Measurements from ENCODE around the gene MYL4. TPM values are rescaled to one million over a fixed set of nuclear protein-coding genes. Genes with fewer than 3 reads are reported as not detected.
A peak's percentile ranks its signal among the peaks of the same experiment; 100 is the strongest.
"Not testable (repeated sequence)": the region's sequence is repeated elsewhere in the genome, so short reads cannot be mapped to it uniquely, and the experiment has no call there.

Gene MYL4
- total RNA-seq, 1 donor from 2014 or later, result 1.5 TPM

DNA sequence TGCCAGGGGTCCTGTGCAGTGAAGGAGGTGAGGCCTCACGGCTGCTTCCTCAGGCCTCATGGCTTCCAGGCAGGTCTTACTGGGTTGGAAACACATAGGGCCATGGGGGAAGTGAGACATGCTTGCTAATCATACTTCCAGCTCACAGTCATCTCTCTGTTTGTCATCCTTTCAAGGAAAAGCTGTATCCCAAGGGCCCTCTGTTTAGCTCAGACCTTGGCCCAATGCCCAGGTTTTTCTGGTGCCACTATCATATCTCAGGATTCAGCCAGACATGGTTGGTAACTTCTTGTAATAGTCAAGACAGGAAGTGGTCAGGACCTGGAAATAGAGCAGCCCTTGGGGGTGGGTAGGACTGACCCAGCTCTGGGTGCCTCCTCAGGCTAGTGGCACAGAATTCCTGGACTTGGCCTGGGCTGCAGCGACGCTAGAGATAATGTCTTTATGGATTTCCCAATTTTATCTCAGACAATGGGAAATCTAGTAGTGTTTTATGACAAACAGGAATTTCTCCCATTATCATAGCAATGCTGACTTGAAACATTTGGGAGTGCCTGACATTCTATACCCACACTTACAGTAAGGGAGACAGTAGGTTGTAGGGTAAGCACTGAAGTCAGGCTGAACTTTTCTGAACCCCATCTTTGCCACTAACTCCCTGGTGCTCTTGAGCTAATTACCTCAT is 31.0 kb downstream of the MYL4 start:
- peak; percentile 92 for DNase-seq (ENCODE audit: low spot score)

- DNase-seq (ENCODE audit: low spot score), result no peak
Observed at GRCh38 chr17:47240806-47241205, 31.7 kb downstream of the MYL4 start.

GRCh38 chr17:47242648-47243047 is 33.5 kb downstream of the MYL4 start:
- DNase-seq (ENCODE audit: low spot score), result no peak

GRCh38 chr17:47243737-47244598 is 34.8 kb downstream of the MYL4 start:
- no peak for DNase-seq (ENCODE audit: low spot score)

DNA sequence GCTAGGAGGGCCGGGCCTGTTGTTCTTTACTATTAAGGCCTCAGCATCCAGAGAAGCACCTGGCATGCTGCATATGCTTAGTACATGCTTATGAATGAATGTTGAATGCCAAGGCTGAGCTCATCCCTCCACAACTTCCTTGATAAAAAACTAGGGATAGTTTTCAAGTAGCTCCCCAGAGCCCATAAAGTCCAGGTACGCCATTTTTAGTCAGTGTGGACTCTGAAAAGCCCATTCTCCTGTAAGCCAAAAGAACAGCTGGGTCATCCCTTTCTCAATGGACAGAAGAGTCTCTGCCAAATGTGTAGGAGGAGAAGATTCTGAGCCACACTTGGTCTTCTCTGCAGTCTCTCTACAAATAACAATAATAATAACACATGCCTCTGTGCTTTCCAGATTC is 35.5 kb downstream of the MYL4 start:
- DNase-seq (ENCODE audit: low spot score), result no peak

GRCh38 chr17:47246120-47246519 is 37.0 kb downstream of the MYL4 start:
- DNase-seq (ENCODE audit: low spot score), result no peak

- no peak for DNase-seq (ENCODE audit: low spot score)
Observed at GRCh38 chr17:47250855-47251254, 41.7 kb downstream of the MYL4 start.

GRCh38 chr17:47251421-47251940 is 42.3 kb downstream of the MYL4 start:
- no peak for DNase-seq (ENCODE audit: low spot score)

- DNase-seq (ENCODE audit: low spot score), result no peak
Observed at GRCh38 chr17:47252209-47252608, 43.1 kb downstream of the MYL4 start.

GRCh38 chr17:47252766-47253512 is 43.8 kb downstream of the MYL4 start:
- DNase-seq (ENCODE audit: low spot score), result no peak

- peak; percentile 93 for DNase-seq (ENCODE audit: low spot score)
Observed at GRCh38 chr17:47253541-47254402, 44.6 kb downstream of the MYL4 start, which contains the start of gene ITGB3. TSS of gene ITGB3 (plus strand) at chr17:47253827. CDS start at chr17:47253862, 35 bp downstream.

GRCh38 chr17:47254403-47254943 is 45.3 kb downstream of the MYL4 start:
- no peak for DNase-seq (ENCODE audit: low spot score)

DNA sequence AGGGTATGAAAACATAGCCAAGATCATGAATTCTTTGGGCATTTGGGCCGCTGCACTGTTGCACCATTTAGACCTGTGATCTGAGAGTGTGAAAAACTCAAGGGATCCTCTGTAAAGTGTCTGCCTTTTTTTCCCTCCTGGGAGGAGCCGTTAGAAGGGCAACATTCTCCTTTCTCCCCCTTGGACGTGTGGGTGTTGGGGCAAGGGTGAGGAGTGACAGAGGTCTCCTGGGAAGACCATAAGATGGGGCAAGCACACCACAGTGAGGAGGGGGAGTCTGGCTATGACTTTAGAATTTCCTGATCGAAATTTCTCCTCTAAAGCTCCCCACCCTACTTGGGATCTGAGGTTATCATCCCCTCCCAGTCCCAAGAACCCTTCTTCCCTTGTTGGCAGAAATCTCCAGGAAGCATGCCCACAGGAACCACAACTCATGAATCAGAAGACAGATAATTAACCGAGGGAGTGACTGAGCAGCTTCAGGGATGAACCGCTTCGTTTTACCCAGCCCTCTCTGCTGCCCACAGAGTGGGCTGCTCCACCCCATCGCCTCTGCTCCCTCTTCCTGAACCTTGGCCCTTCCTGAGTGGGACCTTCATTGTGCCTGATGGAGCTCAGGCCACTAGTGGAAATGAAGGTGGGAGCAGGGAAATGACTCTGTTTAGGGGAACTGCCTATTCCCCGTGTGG is 48.6 kb downstream of the MYL4 start:
- no peak for DNase-seq (ENCODE audit: low spot score)

- DNase-seq (ENCODE audit: low spot score), result no peak
Observed at GRCh38 chr17:47262586-47262985, 53.4 kb downstream of the MYL4 start.

DNA sequence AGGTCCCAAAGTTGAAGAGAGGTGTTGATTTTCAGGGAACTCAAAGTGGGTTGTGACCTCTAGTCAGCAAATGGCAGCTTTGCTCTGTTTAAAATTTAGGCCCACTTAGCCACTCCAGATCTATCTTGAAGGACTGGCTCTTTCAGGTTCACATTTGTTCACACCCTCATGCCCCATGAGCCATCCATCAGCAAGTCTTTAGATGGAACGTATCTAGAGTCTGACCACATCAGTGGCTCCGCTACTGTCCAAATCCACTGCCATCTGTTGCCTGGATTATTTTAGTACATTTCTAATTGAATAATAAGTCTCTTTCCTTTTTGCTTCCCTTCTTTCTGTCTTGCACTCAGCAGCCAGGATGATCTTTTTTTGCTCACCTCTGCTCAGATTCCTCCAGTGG is 55.0 kb downstream of the MYL4 start:
- DNase-seq (ENCODE audit: low spot score), result no peak

DNA sequence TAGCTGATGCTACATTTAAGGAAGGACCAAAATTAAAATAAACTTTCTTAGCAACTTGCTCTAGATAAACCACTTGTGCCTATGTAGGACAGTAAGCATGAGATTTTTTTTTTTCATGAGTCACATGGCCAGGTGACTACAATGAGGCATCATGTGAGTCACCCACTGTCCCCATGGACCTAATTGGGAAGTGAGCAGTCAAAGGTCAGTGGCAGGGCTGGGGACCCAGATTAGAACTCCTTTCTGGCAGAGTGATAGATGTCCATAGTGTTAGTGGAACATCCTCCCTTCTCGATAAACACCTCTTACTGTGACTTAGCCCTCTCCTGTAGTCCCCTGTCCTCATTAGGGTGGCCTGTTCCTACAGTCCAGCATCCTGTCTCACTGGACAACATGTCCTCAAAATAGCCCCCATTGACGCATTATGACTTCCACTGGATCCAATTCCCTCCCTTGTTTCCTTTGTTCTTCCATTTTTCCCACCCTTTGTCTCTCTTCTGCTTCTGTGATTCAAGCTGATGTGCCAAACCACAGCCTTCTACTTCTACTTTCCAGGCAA is 56.9 kb downstream of the MYL4 start:
- no peak for DNase-seq (ENCODE audit: low spot score)

GRCh38 chr17:47266782-47267181 is 57.6 kb downstream of the MYL4 start:
- DNase-seq (ENCODE audit: low spot score), result no peak

GRCh38 chr17:47267354-47267828 is 58.2 kb downstream of the MYL4 start:
- DNase-seq (ENCODE audit: low spot score), result no peak

GRCh38 chr17:47268964-47269363 is 59.8 kb downstream of the MYL4 start:
- DNase-seq (ENCODE audit: low spot score), result not testable (repeated sequence)
